ENCODE data around the gene MAGEL2.

Gene MAGEL2

DNA sequence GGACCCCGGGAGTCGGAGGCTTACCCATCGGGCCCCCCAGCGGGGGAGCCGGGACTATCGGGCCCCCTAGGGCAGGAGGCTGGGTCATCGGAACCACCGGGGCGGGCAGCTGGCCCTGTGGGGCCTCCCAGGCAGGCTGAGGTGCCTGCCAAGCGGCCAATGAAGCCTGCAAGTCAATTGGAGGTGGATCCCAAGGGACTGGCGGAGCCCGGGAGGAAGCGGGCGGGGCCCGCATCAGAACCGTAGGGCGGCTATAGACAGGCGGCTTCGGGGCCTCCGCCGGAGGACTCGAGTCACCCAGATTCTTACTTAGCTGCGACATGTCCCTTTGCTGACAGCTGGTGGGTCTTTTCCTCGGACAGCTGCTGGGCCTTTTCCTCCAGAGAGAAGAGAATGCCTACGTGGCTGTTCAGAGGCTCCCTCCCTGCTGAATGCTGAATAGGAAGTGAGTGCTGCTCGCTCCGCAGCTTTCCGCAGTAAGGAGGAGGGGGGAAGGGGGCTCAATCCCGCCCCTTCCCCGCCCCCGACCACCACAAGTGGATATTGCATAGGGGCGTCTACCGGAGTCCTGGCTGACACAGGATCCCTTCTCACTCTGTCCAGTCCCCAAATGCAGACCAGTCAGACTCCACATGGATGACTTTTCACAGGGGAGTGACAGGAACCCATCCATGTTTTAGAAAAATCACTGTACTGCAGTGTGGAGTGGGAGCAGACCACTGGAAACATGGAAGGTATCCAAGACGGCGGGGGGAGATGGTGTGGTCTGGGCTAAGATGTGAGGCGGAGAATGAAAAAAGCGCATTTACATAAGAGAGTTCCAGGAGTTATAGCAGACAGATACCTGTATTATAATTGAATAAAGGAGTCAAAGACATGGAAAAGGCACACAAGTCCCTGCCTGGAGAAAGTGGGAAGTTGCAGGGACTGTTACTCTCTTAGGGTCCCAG, at the start of gene MAGEL2:
TSS of gene MAGEL2 (minus strand) at position 447 of the 950 bp plus-strand sequence. CDS start at position 322, 125 bp downstream.
- H3K4me1 ChIP-seq (ENCODE audit: insufficient read depth, low read length), result no peaks in the 10 kb centered on the region
- H3K27me3 ChIP-seq (ENCODE audit: insufficient read depth, low read length), result peaks cover 12% of the 10 kb centered on the region
- H3K27ac ChIP-seq (ENCODE audit: low read length), result no peak within 1 kb of the TSS
- H3K9ac ChIP-seq (ENCODE audit: low read depth, low read length), result peak within 1 kb of the TSS; percentile 88
- H3K9me3 ChIP-seq (ENCODE audit: insufficient read depth, low read depth, low read length), result peaks cover 8% of the 10 kb centered on the region
- no peaks in the 10 kb centered on the region for H3K36me3 ChIP-seq (ENCODE audit: insufficient read depth, low read depth, low read length)
- peak within 1 kb of the TSS; percentile 86 for H3K4me3 ChIP-seq (ENCODE audit: low read length)

DNA sequence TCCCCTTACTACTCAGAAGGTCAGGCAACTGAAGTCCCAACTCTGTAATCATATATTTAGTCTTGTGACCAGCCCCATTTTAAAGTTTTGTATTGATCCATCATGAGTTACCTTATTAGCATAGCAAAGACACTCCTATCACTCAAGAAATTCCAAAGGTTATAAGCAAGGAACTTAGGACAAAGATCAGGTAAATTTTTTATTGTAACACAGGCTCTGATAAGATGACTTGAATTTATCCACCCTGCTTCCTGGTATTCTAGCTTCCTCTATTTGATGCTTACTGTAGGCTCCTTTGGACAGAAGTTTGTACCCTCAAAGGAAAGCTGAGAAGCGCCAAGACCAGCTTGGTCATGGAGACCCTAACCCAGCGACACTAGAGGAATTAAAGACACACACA, 47.6 kb upstream of the MAGEL2 start:
- Histone ChIP-seq H3K27me3 (ENCODE audit: insufficient read depth, low read length) (no peaks in the 10 kb centered on the region), H3K4me1 (ENCODE audit: insufficient read depth, low read length) (no peaks in the 10 kb centered on the region), H3K4me3 (ENCODE audit: low read length) (no peak overlapping the region), H3K36me3 (ENCODE audit: insufficient read depth, low read depth, low read length) (no peaks in the 10 kb centered on the region), H3K9me3 (ENCODE audit: insufficient read depth, low read depth, low read length) (peaks cover 32% of the 10 kb centered on the region), H3K9ac (ENCODE audit: low read depth, low read length) (no peak overlapping the region), H3K27ac (ENCODE audit: low read length) (no peak overlapping the region)

DNA sequence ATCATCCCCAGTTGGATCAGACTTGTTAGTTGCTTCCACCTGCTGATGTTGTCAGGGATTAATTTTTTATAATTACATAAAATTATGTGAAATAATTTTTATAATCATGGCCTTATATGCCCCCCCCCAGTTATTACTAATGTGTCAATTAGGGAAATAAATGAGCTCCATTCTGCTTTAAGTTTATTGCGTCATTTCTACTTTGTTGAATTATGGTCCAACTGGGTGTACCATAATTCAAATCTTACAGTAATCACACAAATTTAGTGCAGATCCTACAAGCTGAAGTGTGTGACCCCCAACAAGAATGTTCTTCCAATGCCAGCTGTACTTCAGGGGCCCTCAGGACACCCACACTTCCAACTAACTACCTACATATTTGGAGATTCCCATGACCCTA, 46.9 kb upstream of the MAGEL2 start:
- no peak overlapping the region for H3K27ac ChIP-seq (ENCODE audit: low read length)
- H3K4me3 ChIP-seq (ENCODE audit: low read length), result no peak overlapping the region
- no peak overlapping the region for H3K9ac ChIP-seq (ENCODE audit: low read depth, low read length)
- no peaks in the 10 kb centered on the region for H3K36me3 ChIP-seq (ENCODE audit: insufficient read depth, low read depth, low read length)
- no peaks in the 10 kb centered on the region for H3K27me3 ChIP-seq (ENCODE audit: insufficient read depth, low read length)
- H3K9me3 ChIP-seq (ENCODE audit: insufficient read depth, low read depth, low read length), result peaks cover 35% of the 10 kb centered on the region
- H3K4me1 ChIP-seq (ENCODE audit: insufficient read depth, low read length), result no peaks in the 10 kb centered on the region

DNA sequence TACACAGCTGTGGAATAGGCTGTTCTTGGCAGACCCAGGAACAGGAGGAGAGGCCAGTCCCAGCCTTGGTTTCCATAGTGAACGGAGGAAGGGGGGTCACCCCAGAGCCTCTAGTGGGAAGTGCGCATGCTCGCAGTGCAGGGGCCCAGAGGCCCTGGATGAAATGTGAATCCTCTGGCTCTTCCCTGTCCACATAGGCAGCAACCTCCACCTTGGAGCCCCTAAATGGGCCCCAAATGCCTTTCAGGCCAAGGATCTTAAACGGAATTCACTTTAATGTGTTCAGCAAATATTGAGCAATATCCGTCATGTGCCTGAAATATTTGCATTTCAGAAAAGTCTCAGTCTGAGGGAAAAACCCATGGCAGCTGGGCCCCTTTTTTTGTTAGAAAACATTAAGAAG, 42.8 kb upstream of the MAGEL2 start:
- no peak overlapping the region for H3K4me3 ChIP-seq (ENCODE audit: low read length)
- H3K36me3 ChIP-seq (ENCODE audit: insufficient read depth, low read depth, low read length), result no peaks in the 10 kb centered on the region
- no peak overlapping the region for H3K9ac ChIP-seq (ENCODE audit: low read depth, low read length)
- no peaks in the 10 kb centered on the region for H3K4me1 ChIP-seq (ENCODE audit: insufficient read depth, low read length)
- peaks cover 38% of the 10 kb centered on the region for H3K9me3 ChIP-seq (ENCODE audit: insufficient read depth, low read depth, low read length)
- no peak overlapping the region for H3K27ac ChIP-seq (ENCODE audit: low read length)
- H3K27me3 ChIP-seq (ENCODE audit: insufficient read depth, low read length), result no peaks in the 10 kb centered on the region

DNA sequence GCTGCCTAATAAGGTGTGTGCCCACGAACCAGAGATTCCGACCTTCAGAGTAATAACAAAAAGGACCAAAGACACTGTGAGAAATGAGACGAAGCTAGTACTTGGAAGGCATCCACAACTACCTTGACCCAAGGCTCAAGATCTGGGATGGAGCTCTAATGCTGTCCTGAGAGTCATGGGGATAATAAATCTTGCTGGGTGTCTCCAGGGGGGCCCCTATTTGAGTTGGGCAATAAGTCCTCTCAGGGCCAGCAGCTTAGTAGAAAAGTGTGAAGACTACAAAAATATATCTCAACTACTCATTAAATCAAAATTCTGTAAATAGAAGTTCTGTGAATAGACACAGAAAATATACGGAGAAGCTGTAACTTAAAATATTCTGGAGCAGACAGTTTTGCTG, 42.3 kb upstream of the MAGEL2 start:
- no peak overlapping the region for H3K4me3 ChIP-seq (ENCODE audit: low read length)
- H3K9me3 ChIP-seq (ENCODE audit: insufficient read depth, low read depth, low read length), result peaks cover 34% of the 10 kb centered on the region
- H3K36me3 ChIP-seq (ENCODE audit: insufficient read depth, low read depth, low read length), result no peaks in the 10 kb centered on the region
- no peak overlapping the region for H3K9ac ChIP-seq (ENCODE audit: low read depth, low read length)
- H3K27ac ChIP-seq (ENCODE audit: low read length), result no peak overlapping the region
- no peaks in the 10 kb centered on the region for H3K4me1 ChIP-seq (ENCODE audit: insufficient read depth, low read length)
- no peaks in the 10 kb centered on the region for H3K27me3 ChIP-seq (ENCODE audit: insufficient read depth, low read length)

DNA sequence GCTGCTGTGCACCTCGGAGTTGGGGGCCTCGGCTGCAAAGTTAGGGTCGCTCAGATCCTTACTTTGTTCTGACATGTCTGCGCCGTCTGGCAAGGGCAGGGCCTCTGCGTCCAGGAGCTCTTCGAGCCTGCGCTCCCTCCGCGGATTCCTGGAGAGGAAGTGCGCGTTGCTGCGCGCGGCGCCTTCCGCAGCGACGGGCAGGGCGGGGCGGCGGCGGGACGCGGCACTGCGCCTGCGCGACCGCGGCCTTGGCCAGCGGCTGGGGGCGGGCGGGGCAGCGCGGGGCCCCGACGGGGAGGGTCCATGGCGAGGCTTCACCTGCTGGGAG, 39.4 kb upstream of the MAGEL2 start, which contains the start of gene NDN:
TSS of gene NDN (minus strand) at position 163 of the 328 bp plus-strand sequence. CDS start at position 75, 88 bp downstream.
- Histone ChIP-seq H3K4me1 (ENCODE audit: insufficient read depth, low read length) (no peaks in the 10 kb centered on the region), H3K27ac (ENCODE audit: low read length) (no peak within 1 kb of the TSS), H3K4me3 (ENCODE audit: low read length) (peak within 1 kb of the TSS; percentile 67), H3K36me3 (ENCODE audit: insufficient read depth, low read depth, low read length) (no peaks in the 10 kb centered on the region), H3K9me3 (ENCODE audit: insufficient read depth, low read depth, low read length) (peaks cover 24% of the 10 kb centered on the region), H3K9ac (ENCODE audit: low read depth, low read length) (peak within 1 kb of the TSS; percentile 48; the same call in 1 of the 2 replicates), H3K27me3 (ENCODE audit: insufficient read depth, low read length) (no peaks in the 10 kb centered on the region)

DNA sequence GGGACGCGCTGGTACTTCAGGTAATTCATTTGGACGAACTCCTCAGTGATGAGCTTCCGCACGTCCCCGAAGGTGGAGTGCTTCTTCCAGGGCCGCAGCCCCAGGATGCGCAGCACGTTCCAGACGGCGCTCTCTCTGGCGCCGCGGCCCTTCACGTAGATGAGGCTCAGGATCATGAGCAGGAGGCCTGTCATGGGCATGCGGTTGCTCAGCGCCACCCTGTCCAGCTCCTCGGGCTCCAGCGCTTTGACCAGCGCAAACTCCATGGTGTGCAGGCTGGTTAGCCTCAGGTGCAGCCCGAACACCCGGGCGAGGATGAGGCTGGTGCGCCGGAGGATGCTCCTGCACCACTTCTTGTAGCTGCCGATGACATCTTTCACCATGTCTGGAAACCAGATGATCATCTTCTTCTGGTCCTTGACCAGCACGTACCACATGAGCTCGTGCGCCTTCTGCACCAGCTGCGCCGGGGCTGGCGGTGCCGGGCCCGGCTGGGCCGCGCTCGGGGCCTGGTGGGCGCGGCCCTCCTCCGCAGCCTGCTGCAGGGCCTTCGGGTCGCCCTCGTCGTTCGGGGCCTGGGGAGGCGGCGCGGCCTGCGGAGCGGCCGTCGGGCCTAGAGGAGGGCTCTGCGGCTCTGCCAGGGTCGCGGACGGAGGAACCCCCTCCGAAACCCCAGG, 38.9 kb upstream of the MAGEL2 start:
- H3K27ac ChIP-seq (ENCODE audit: low read length), result no peak overlapping the region
- H3K4me3 ChIP-seq (ENCODE audit: low read length), result peak overlapping the region; percentile 67
- H3K4me1 ChIP-seq (ENCODE audit: insufficient read depth, low read length), result no peaks in the 10 kb centered on the region
- no peaks in the 10 kb centered on the region for H3K36me3 ChIP-seq (ENCODE audit: insufficient read depth, low read depth, low read length)
- peaks cover 23% of the 10 kb centered on the region for H3K9me3 ChIP-seq (ENCODE audit: insufficient read depth, low read depth, low read length)
- peak overlapping the region; percentile 48; the same call in 1 of the 2 replicates for H3K9ac ChIP-seq (ENCODE audit: low read depth, low read length)
- no peaks in the 10 kb centered on the region for H3K27me3 ChIP-seq (ENCODE audit: insufficient read depth, low read length)

DNA sequence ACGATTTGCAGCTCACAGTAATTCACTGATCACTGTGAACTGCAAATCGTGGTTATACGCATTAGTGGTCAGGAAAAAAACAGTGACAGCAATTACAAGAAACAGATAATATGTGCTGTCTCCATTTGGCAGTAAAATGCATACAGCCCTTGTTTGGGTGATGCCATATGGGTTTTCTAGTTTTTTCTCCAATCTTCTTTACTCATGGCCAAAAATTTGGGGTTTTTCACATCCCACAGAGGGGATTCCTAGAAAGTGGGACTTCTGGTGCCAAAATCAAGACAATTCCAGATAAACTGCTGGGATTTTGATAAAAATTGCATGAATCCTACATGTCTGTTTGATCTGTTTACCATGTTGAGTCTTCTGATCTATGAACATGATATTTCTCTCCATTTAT, 23.8 kb upstream of the MAGEL2 start:
- H3K4me3 ChIP-seq (ENCODE audit: low read length), result no peak overlapping the region
- H3K27me3 ChIP-seq (ENCODE audit: insufficient read depth, low read length), result no peaks in the 10 kb centered on the region
- peaks cover 56% of the 10 kb centered on the region for H3K9me3 ChIP-seq (ENCODE audit: insufficient read depth, low read depth, low read length)
- H3K4me1 ChIP-seq (ENCODE audit: insufficient read depth, low read length), result no peaks in the 10 kb centered on the region
- H3K27ac ChIP-seq (ENCODE audit: low read length), result no peak overlapping the region
- H3K36me3 ChIP-seq (ENCODE audit: insufficient read depth, low read depth, low read length), result no peaks in the 10 kb centered on the region
- H3K9ac ChIP-seq (ENCODE audit: low read depth, low read length), result no peak overlapping the region

DNA sequence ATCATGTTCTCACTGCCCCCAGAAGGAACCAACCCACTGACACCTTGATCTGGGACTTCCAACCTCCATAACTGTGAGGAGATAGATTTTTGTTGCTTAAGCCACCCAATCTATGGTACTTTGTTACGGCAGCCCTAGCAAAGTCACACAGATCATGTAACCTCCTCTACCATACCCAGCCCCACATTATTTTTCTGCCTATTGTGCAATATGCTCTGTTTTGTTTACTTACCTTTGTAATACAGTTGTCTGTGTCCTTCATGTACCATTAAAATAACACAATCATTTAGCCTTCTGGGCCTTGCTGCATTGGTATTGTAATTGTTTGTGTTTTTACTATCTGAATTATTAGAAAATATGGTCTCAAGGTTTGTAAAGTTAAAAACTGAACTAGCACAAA, 23.3 kb upstream of the MAGEL2 start:
- H3K4me1 ChIP-seq (ENCODE audit: insufficient read depth, low read length), result no peaks in the 10 kb centered on the region
- no peak overlapping the region for H3K9ac ChIP-seq (ENCODE audit: low read depth, low read length)
- H3K9me3 ChIP-seq (ENCODE audit: insufficient read depth, low read depth, low read length), result peaks cover 56% of the 10 kb centered on the region
- H3K27me3 ChIP-seq (ENCODE audit: insufficient read depth, low read length), result no peaks in the 10 kb centered on the region
- no peaks in the 10 kb centered on the region for H3K36me3 ChIP-seq (ENCODE audit: insufficient read depth, low read depth, low read length)
- no peak overlapping the region for H3K27ac ChIP-seq (ENCODE audit: low read length)
- no peak overlapping the region for H3K4me3 ChIP-seq (ENCODE audit: low read length)

DNA sequence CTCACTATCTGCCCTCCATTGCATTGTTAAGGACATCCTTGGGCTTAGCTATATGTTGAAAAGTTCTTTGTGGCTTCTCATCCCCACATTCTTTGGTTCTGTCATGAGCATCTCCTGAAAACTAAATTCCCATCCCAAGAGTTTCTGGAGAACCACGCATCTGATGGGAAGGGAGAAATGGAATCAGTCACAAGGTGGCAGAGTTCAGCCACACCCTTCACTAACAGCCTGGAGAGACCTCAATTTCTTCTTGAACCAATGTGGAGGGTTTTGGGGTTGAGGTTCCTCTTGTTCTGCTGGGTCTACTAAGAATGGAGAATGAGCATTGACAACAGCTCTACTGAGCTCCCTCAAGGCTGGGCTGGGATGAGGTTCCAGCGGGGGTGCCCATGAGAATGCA, 15.6 kb upstream of the MAGEL2 start:
- H3K27me3 ChIP-seq (ENCODE audit: insufficient read depth, low read length), result no peaks in the 10 kb centered on the region
- peaks cover 39% of the 10 kb centered on the region for H3K9me3 ChIP-seq (ENCODE audit: insufficient read depth, low read depth, low read length)
- H3K36me3 ChIP-seq (ENCODE audit: insufficient read depth, low read depth, low read length), result no peaks in the 10 kb centered on the region
- no peak overlapping the region for H3K27ac ChIP-seq (ENCODE audit: low read length)
- H3K4me3 ChIP-seq (ENCODE audit: low read length), result no peak overlapping the region
- no peaks in the 10 kb centered on the region for H3K4me1 ChIP-seq (ENCODE audit: insufficient read depth, low read length)
- no peak overlapping the region for H3K9ac ChIP-seq (ENCODE audit: low read depth, low read length)

DNA sequence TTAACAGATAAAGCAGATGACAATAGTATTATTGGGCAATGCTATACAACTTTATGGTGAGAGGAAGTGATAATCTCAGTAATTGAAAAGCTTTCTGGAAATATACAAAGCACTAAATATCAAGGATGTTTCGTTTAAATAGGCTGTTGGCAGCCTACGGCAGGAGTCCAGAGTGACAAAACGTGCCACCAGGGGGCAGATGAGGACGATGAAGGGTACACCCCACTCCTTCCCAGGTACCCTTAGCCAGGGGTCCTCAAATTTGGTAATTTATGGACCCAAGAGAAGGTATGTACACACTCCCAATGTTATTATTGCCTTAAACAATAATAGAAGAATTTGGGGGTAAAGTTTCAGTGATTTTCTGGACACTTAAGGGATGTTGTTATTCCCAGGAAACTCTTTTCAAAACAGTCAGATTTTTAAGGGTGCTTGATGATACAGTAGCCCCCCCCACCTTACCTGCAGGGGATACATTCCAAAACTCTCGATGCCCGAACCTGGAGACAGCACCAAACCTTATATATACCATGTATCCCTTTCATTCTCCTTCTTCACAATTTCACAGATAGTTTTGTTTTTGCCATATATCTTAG, 1.4 kb upstream of the MAGEL2 start:
- Histone ChIP-seq H3K27ac (ENCODE audit: low read length) (no peak overlapping the region), H3K36me3 (ENCODE audit: insufficient read depth, low read depth, low read length) (no peaks in the 10 kb centered on the region), H3K4me3 (ENCODE audit: low read length) (0 out of 2 replicates have a peak overlapping the region, but pooled peaks have one; percentile 86), H3K9ac (ENCODE audit: low read depth, low read length) (no peak overlapping the region), H3K27me3 (ENCODE audit: insufficient read depth, low read length) (peaks cover 12% of the 10 kb centered on the region), H3K4me1 (ENCODE audit: insufficient read depth, low read length) (no peaks in the 10 kb centered on the region), H3K9me3 (ENCODE audit: insufficient read depth, low read depth, low read length) (peaks cover 9% of the 10 kb centered on the region)
